Endothelial cell of umbilical vein (primary cell): ENCODE measurements around the gene CDC23.

Experiments
- CTCF ChIP-seq, 2 donors: IDR thresholded peaks; 1 replicate in 1 of 2; 2 replicates in 1 of 2; pipeline ENCODE4 v1.5.1; 2011; ENCODE audit warnings: low read length in 2 of 2, mild to moderate bottlenecking in 2 of 2, moderate library complexity in 2 of 2, control low read depth in 1 of 2, inconsistent platforms in 1 of 2, low read depth in 1 of 2; ENCODE audit not compliant: insufficient read depth in 1 of 2; ENCODE audit errors: extremely low read depth in 1 of 2
- EZH2 ChIP-seq: IDR thresholded peaks from 2 replicates; pipeline ENCODE4 v1.6.1; 2012; ENCODE audit warnings: borderline replicate concordance, low read depth, mild to moderate bottlenecking, moderate library complexity, low read length, inconsistent platforms; ENCODE audit not compliant: severe bottlenecking
- POLR2A ChIP-seq: IDR thresholded peaks from 2 replicates; pipeline ENCODE4 v1.6.1; 2012; ENCODE audit warnings: low read depth, mild to moderate bottlenecking, control low read depth, low read length
- POLR2AphosphoS5 ChIP-seq: IDR thresholded peaks from 2 replicates; pipeline ENCODE4 v1.6.1; 2012; ENCODE audit warnings: low read depth, mild to moderate bottlenecking, control low read depth, low read length, moderate library complexity; ENCODE audit not compliant: insufficient read depth

GRCh38 chr5:138170299-138170698 is 42.8 kb downstream of the CDC23 start:
- TF ChIP-seq CTCF (IDR thresholded peaks at IDR 0.05; ENCODE audit: extremely low read depth in 1 of 2, insufficient read depth in 1 of 2, low read depth in 1 of 2, low read length in 2 of 2) = no peak
- no peak for TF ChIP-seq POLR2A
- no peak for TF ChIP-seq POLR2AphosphoS5
- TF ChIP-seq EZH2 = no peak
